AG04449 (cell line): ENCODE results near the gene SP2.
A peak's percentile ranks its signal among the peaks of the same experiment; 100 is the strongest.

Source experiments
- CTCF ChIA-PET: fragments of 350-600 bp; formaldehyde crosslinking; extraction: SDS; loops from one replicate; lab custom pipeline; 2021; ENCODE audit warnings: antibody characterized with exemption; lab: Yijun Ruan, JAX
- POLR2A ChIA-PET: fragments of 400-600, 350-600 bp; formaldehyde crosslinking; extraction: SDS; loops from one replicate; lab custom pipeline; 2020; ENCODE audit warnings: antibody characterized with exemption, inconsistent platforms; lab: Yijun Ruan, JAX
- DNase-seq: peaks from one replicate; pipeline ENCODE4 v3.0.0-alpha.2; 2010; ENCODE audit warnings: low read depth, low spot score
- H3K4me3 ChIP-seq: 2 replicates; pipeline ENCODE4 v1.5.1; 2011; ENCODE audit warnings: low read depth, mild to moderate bottlenecking, control low read depth, low read length
- TF ChIP-seq, protein P1 (sequence below): IDR thresholded peaks from one replicate; pipeline ENCODE4 v1.5.1; 2011; ENCODE audit warnings: mild to moderate bottlenecking, moderate library complexity, low read length, control low read depth, inconsistent platforms; ENCODE audit not compliant: insufficient read depth; ENCODE audit errors: missing control alignments

The SP2 gene

GRCh38 chr17:47895856-47896671 lies at the start of gene SP2:
Gene SP2 (plus strand): TSS chr17:47896236. CDS start chr17:47896287, 51 bp downstream.
- POLR2A ChIA-PET = interaction anchor here (0.6 to 1.6 kb wide), 14 partner anchors 9 to 104 kb away, joined by 3 to 6 read pairs (median 4); partner anchors contain the start of genes CDK5RAP3, LRRC46, MRPL10 and PNPO
- peak; percentile 100 for DNase-seq
- CTCF ChIA-PET = interaction anchor here (0.8 to 18.8 kb wide), 10 partner anchors 11 to 55 kb away, joined by 3 to 1547 read pairs (median 5); partner anchors contain the start of genes PNPO, SCRN2 and SP6
- TF ChIP-seq, protein P1, sequence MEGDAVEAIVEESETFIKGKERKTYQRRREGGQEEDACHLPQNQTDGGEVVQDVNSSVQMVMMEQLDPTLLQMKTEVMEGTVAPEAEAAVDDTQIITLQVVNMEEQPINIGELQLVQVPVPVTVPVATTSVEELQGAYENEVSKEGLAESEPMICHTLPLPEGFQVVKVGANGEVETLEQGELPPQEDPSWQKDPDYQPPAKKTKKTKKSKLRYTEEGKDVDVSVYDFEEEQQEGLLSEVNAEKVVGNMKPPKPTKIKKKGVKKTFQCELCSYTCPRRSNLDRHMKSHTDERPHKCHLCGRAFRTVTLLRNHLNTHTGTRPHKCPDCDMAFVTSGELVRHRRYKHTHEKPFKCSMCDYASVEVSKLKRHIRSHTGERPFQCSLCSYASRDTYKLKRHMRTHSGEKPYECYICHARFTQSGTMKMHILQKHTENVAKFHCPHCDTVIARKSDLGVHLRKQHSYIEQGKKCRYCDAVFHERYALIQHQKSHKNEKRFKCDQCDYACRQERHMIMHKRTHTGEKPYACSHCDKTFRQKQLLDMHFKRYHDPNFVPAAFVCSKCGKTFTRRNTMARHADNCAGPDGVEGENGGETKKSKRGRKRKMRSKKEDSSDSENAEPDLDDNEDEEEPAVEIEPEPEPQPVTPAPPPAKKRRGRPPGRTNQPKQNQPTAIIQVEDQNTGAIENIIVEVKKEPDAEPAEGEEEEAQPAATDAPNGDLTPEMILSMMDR = peak; percentile 10
- peak within 1 kb of the TSS; percentile 96 for H3K4me3 ChIP-seq

DNA sequence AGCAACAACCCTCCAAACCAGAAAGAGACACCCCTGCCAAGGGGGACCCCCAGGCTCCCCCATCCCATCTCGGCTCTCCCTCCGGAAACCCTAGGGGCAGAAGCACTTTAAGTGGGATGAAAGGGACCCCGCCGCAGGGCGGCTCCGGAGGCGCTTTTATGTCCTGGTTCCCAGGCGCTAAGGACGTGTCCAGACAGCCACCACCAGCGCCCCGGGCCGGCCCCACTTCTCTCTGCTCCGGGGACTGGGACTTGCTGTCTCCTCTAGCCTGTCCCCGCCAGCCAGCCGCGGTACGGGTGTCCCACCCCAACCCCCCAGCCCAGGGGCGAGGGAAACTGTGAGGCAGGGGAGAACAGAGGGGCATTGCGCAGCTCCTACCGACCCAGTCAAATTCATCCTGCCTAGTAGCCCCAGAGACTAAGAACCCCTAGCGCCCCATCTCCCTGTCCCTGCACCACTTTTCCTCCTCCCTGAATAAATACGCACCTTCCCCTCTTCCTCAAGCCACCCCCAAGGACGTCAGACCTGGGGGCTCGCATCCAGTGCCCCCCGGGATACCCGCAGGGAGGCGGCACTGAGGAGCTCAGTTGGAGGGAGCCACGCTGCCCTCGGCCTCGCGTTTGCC lies 49.2 kb upstream of the SP2 start:
- TF ChIP-seq, protein P1 = no peak

DNA sequence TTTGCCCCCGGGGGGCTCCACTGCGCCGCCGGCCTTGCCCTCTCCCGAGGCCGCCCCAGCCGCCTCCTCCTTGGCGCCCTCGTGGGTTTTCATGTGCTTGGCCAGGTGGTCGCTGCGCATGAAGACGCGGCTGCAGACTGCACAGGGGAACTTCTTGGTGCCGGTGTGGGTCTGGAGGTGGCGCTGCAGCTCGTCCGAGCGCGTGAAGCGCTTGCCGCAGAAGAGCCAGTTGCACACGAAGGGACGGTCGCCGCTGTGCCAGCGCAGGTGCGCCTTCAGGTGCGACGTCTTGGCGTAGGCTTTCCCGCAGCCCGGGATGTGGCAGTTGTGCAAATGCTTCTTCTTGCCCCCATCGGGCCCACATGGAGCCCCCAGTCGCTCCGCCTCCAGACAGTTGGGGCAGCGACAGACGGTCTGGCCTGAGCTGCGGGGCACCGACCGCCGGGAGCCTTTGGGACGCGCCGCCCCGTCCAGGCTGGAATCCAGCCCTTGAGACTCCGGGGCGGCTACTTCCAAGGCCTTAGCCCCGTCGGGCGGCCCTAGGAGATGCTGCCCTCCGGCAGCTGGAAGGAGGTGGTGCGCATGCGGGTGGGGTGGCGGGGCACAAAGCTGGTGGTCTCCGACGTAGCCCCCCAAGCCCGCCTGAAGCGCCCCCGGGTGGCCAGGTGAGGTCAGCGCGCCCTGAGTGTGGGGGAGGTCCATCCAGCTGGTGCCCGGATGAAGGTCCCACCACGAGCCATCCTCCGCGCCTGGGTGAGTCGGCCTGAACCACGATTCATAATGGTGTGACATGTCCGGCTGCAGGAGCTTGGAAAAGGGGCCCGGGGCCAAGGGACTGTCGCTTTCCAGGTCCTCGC lies 48.5 kb upstream of the SP2 start:
- TF ChIP-seq, protein P1 = peak; percentile 27
- ChIA-PET CTCF (interaction anchor here (0.8 to 32.3 kb wide), 11 partner anchors 12 to 170 kb away, joined by 3 to 1547 read pairs (median 8); partner anchors contain the start of genes CDK5RAP3, LRRC46, MRPL10 and SP2), POLR2A (interaction anchor here (1.2 kb wide), 1 partner anchor 48 kb away, joined by 4 read pairs; the partner anchor contains the start of gene SP2)
- no peak overlapping the region for H3K4me3 ChIP-seq
- DNase-seq = no peak

More for the DNA sequence above, 49.2 kb upstream of the SP2 start:
- POLR2A ChIA-PET = interaction anchor here (1.2 kb wide), 1 partner anchor 49 kb away, joined by 4 read pairs; the partner anchor contains the start of gene SP2
- H3K4me3 ChIP-seq = no peak overlapping the region
- no peak for DNase-seq
- CTCF ChIA-PET = interaction anchor here (0.8 to 32.3 kb wide), 14 partner anchors 10 to 171 kb away, joined by 3 to 1547 read pairs (median 8); partner anchors contain the start of genes CDK5RAP3, LRRC46, MRPL10 and SP2

DNA sequence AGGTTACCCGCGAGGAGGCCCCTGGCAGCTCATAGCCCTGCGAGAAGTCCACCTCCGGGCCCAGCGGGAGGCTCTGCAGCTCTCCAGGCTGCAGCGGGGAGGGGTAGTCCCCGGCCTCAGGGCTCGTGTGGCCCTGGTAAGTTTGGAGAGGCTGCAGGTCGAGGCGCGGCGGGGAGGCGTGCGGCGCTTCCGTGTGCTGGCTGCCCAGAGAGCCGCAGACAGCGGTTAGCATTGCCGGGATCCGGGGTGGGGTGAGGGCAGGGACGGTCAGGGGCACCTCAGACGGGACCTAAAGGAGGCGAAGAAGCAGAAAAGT lies 47.9 kb upstream of the SP2 start:
- TF ChIP-seq, protein P1 = no peak
- no peak for DNase-seq
- H3K4me3 ChIP-seq = no peak overlapping the region
- ChIA-PET CTCF (interaction anchor here (0.9 to 32.3 kb wide), 9 partner anchors 12 to 170 kb away, joined by 3 to 1547 read pairs (median 9); partner anchors contain the start of genes CDK5RAP3 and SP2), POLR2A (no interaction called here)

GRCh38 chr17:47850373-47850691 lies 45.7 kb upstream of the SP2 start:
- no peak overlapping the region; the same call in 1 of the 2 replicates for H3K4me3 ChIP-seq
- CTCF ChIA-PET = interaction anchor here (0.9 to 32.3 kb wide), 10 partner anchors 8 to 169 kb away, joined by 3 to 1547 read pairs (median 4); partner anchors contain the start of genes CDK5RAP3, SCRN2 and SP2
- POLR2A ChIA-PET = no interaction called here
- DNase-seq = no peak
- TF ChIP-seq, protein P1 = no peak
